ENCODE results near the gene SMOC1.

DNA sequence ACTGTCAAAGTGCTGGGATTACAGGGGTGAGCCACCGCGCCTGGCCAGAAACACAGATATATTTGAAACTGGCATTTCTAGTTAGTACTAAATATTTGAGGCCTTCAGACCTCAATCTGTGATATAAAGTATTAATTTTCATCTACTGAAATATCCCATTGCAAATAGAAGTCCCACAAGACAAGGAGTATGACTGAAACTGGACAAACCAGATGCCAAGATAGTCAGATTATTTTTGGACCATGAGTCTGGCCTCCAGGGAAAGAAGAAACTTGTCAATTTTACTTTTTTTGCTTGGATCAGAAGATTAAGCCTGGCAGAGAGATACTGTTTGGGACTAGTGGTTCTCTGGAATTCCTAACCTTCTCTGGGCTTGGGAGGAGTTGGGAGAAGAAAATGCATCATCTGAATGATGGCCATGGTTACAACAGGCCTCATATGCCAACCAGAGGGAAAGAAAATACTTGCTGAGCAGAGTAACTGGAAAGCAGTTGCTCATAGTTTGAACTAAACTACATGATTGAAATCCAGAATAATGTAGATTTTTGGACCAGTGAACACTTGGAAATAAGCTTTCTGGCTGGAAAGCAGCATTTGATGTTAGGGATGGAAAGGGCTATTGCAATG is 2.9 kb upstream of the SMOC1 start:
- TF ChIP-seq POLR2A (IDR thresholded peaks at IDR 0.05) (no peak), EP300 (IDR thresholded peaks at IDR 0.05) (no peak)
- TF ChIP-seq, protein P1, sequence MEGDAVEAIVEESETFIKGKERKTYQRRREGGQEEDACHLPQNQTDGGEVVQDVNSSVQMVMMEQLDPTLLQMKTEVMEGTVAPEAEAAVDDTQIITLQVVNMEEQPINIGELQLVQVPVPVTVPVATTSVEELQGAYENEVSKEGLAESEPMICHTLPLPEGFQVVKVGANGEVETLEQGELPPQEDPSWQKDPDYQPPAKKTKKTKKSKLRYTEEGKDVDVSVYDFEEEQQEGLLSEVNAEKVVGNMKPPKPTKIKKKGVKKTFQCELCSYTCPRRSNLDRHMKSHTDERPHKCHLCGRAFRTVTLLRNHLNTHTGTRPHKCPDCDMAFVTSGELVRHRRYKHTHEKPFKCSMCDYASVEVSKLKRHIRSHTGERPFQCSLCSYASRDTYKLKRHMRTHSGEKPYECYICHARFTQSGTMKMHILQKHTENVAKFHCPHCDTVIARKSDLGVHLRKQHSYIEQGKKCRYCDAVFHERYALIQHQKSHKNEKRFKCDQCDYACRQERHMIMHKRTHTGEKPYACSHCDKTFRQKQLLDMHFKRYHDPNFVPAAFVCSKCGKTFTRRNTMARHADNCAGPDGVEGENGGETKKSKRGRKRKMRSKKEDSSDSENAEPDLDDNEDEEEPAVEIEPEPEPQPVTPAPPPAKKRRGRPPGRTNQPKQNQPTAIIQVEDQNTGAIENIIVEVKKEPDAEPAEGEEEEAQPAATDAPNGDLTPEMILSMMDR (IDR thresholded peaks at IDR 0.05), result no peak

Data from ovary (tissue), 3 donors.